ENCODE results near the gene TST. TPM values are rescaled to one million over a fixed set of nuclear protein-coding genes. Genes with fewer than 3 reads are reported as not detected.
A peak's percentile ranks its signal among the peaks of the same experiment; 100 is the strongest.

The TST gene
- total RNA-seq, 6 experiments from 2014 or later, result 18.6 to 32.8 (median 21.7) TPM

GRCh38 chr22:37060801-37061610, 41.8 kb upstream of the TST start:
- no peak overlapping the region for H3K27ac Mint-ChIP-seq
- H3K36me3 Mint-ChIP-seq (ENCODE audit: low read depth), result peaks cover 5% of the 10 kb centered on the region; the same call in 1 of the 2 replicates
- H3K9me3 Mint-ChIP-seq, result no peaks in the 10 kb centered on the region
- no peak for TF ChIP-seq CTCF (IDR thresholded peaks at IDR 0.05)
- no peaks in the 10 kb centered on the region for H3K4me1 Mint-ChIP-seq (ENCODE audit: low read depth)
- no peak for DNase-seq
- H3K4me3 Mint-ChIP-seq, result no peak overlapping the region
- no peaks in the 10 kb centered on the region for H3K27me3 Mint-ChIP-seq (ENCODE audit: insufficient read depth)

GRCh38 chr22:37059876-37060449, 40.7 kb upstream of the TST start:
- no peak overlapping the region for H3K27ac Mint-ChIP-seq
- no peak for TF ChIP-seq CTCF (IDR thresholded peaks at IDR 0.05)
- peaks cover 5% of the 10 kb centered on the region; the same call in 1 of the 2 replicates for H3K36me3 Mint-ChIP-seq (ENCODE audit: low read depth)
- no peaks in the 10 kb centered on the region for H3K4me1 Mint-ChIP-seq (ENCODE audit: low read depth)
- no peaks in the 10 kb centered on the region for H3K27me3 Mint-ChIP-seq (ENCODE audit: insufficient read depth)
- no peaks in the 10 kb centered on the region for H3K9me3 Mint-ChIP-seq
- DNase-seq, result no peak
- H3K4me3 Mint-ChIP-seq, result no peak overlapping the region

- H3K4me3 Mint-ChIP-seq, result no peak overlapping the region
- no peaks in the 10 kb centered on the region for H3K9me3 Mint-ChIP-seq
- H3K27me3 Mint-ChIP-seq (ENCODE audit: insufficient read depth), result no peaks in the 10 kb centered on the region
- H3K27ac Mint-ChIP-seq, result no peak overlapping the region
- peak; percentile 23 for TF ChIP-seq CTCF (IDR thresholded peaks at IDR 0.05)
- DNase-seq, result no peak
- H3K4me1 Mint-ChIP-seq (ENCODE audit: low read depth), result no peaks in the 10 kb centered on the region
- H3K36me3 Mint-ChIP-seq (ENCODE audit: low read depth), result peaks cover under 1% of the 10 kb centered on the region; the same call in 1 of the 2 replicates
These were observed 39.9 kb upstream of the TST start for GRCh38 chr22:37058917-37059701.

- peaks cover 7% of the 10 kb centered on the region for H3K4me1 Mint-ChIP-seq (ENCODE audit: low read depth)
- DNase-seq, result no peak
- H3K27me3 Mint-ChIP-seq (ENCODE audit: insufficient read depth), result no peaks in the 10 kb centered on the region
- H3K4me3 Mint-ChIP-seq, result no peak overlapping the region
- H3K27ac Mint-ChIP-seq, result no peak overlapping the region
- H3K36me3 Mint-ChIP-seq (ENCODE audit: low read depth), result no peaks in the 10 kb centered on the region
- TF ChIP-seq CTCF (IDR thresholded peaks at IDR 0.05), result no peak
- H3K9me3 Mint-ChIP-seq, result no peaks in the 10 kb centered on the region
These were observed 38.7 kb upstream of the TST start for GRCh38 chr22:37057796-37058510.

GRCh38 chr22:37057226-37057625, 38.0 kb upstream of the TST start:
- peaks cover 1% of the 10 kb centered on the region; the same call in 1 of the 2 replicates for H3K27me3 Mint-ChIP-seq (ENCODE audit: insufficient read depth)
- no peak for TF ChIP-seq CTCF (IDR thresholded peaks at IDR 0.05)
- no peaks in the 10 kb centered on the region for H3K36me3 Mint-ChIP-seq (ENCODE audit: low read depth)
- no peak overlapping the region for H3K27ac Mint-ChIP-seq
- H3K4me1 Mint-ChIP-seq (ENCODE audit: low read depth), result peaks cover 15% of the 10 kb centered on the region
- no peak for DNase-seq
- H3K9me3 Mint-ChIP-seq, result no peaks in the 10 kb centered on the region
- no peak overlapping the region; the same call in 1 of the 2 replicates for H3K4me3 Mint-ChIP-seq
